Measurements from ENCODE around the gene TOMM6.

TOMM6 gene

DNA sequence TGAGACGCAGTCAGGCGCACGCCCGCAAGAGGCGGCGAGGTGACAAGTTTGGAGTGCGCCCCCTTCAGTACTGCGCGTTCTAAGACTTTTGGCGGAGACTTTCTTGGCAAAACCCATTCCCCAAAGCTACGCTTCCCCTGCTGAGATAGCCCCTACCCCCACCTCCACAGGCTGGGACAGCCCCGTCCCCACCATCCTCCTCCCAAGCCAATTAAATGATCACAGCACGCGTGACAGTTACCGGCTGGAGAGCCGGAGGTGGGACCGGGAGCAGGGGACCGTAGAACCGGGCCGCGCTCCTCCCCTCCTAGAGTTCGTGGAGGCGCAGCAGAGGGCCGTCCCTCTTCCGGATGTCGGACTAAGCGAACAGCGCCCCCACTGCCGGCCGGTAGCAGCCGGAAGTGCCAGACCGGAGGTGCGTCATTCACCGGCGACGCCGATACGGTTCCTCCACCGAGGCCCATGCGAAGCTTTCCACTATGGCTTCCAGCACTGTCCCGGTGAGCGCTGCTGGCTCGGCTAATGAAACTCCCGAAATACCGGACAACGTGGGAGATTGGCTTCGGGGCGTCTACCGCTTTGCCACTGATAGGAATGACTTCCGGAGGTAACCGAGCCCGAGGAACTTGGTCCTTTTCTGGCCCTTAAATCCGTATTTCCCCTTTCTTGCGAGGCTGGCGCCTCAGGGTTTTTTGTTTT, at the start of gene TOMM6:
TSS of gene TOMM6 (plus strand) at position 476 of the 699 bp plus-strand sequence. CDS start at position 480, 4 bp downstream.
- DNase-seq (ENCODE audit: low spot score) = peak; percentile 95

DNA sequence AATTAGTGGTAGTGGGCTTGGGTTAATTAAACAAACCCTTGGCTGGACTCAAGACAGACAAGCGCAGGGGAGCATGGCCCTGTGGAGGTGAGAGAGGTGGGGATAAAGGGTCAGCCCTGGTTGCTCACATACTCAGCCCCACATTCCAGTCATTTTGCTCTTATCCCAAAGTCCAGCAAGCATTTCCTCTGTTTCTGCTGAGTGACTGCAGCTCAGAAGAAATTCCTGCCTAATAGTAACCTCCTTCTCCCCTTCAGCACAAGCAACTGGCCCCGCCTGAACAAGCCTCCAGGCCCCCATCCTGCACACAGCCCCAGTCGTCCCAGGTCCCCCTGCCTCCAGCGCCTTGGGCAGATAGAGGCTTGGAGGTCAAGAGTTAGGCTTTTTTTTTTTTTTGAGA, 48.5 kb upstream of the TOMM6 start:
- no peak for DNase-seq (ENCODE audit: low spot score)

DNA sequence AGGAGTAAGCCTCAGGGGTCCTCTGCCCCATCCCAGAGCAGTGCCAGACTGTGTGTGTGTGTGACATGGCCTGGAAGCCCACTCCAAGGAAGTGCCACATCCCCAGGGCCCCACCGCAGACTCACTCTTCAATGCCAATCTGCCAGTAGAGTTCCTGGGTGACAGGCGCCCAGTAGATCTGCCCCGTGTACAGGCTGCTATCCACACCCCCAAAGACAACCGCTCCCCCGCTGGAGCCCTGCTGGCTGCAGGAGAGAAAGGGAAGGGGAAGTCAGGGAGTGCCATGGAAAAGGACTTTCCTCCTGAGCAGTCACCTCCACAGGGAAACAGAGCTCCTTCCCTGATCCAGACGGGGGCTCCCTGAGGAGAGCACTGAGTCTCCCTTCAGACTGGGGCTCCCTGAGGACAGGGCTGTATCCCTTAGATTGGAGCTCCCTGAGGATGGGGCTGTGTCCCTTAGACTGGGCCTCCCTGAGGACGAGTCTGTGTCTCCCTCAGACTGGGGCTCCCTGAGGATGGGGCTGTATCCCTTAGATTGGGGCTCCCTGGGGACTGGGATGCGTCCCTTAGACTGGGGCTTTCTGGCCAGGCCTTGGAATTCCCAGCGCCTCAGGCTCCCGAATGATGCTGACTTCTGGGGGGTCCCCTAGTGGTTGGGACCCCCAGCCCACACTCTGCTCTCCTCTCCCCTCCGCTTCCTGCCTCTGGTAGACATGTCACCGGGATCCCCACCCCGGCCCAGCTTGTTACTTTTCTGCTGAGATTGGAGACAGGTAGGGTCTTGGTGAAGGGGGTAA, 46.9 kb upstream of the TOMM6 start:
- DNase-seq (ENCODE audit: low spot score) = no peak

DNA sequence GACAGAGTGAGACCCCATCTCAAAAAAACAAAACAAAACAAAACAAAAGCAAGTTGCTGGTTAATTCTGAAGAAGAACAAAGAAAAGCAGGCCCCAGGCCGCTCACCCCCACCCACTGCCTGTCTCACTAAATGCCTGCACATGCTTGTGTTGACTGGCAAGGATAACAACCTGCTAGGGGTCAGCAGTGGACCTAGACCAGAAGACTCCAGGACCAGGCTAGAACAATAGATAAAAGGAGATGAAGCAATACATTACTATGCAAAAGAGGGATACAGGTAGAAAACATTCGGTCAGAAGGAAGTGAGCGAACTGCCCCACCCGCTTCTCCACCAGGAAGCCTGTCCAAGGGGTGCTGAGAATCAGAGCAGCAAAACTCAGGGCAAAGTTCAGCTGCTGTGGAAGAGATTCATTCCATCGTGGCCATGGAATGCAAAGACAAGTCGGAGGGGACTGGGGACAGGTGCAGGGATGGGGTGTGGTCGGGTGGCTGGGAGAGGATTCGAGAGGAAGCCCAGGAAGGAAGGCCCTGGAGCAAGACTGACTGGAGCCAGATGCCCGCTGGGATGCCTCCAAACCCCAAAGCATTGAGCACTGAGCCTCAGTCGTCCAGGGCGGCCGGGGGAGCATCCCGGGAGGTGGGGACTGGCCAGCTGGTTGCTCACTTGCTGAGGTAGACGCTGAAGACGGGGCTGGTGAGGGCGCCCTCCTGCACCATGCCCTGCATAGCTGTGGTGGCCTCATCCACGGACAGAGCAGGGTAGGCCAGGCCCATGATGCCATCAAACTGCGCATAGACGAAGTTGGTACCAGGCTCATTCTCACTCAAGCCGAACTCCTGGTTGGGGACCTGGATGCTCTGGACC, 45.6 kb upstream of the TOMM6 start:
- no peak for DNase-seq (ENCODE audit: low spot score)

DNA sequence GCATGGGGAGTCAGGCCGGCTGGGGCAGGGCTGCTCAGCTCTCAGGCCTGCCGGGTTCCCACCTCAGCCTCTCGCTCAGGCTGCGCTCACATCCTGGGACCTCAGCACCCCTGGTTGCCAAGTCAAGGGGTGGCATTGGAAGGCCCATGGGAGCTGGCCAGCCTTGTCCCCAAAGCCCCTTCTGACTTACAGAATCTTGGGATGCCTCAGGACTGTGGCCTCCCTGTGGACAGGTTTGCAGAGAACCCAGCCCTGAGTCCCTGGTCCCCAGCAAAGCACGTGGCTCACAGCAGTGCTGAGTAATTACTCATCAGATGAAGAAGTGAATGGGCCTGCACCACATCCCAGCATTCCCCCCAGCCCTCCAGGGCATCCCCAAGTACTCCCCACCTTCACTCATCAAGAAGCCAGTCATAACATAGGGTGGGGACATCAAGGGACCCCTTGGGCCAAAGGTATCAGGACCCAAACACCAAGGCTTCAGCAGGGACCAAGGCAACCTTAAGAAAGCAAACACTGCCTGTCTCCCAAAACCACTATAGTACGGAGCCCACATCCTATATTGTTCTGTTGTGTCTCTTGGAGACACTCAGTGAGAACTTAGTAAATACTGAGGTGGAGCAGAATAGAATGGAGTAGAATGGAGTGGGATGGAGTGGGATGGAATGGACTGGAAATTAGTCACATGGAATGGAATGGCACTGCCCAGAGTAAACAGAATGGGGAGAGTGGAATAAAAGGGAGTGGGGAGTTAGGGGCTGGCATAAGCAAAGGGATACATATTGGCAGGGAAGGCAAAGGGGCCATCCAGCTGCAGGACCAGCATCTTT, 43.9 kb upstream of the TOMM6 start:
- DNase-seq (ENCODE audit: low spot score) = no peak

DNA sequence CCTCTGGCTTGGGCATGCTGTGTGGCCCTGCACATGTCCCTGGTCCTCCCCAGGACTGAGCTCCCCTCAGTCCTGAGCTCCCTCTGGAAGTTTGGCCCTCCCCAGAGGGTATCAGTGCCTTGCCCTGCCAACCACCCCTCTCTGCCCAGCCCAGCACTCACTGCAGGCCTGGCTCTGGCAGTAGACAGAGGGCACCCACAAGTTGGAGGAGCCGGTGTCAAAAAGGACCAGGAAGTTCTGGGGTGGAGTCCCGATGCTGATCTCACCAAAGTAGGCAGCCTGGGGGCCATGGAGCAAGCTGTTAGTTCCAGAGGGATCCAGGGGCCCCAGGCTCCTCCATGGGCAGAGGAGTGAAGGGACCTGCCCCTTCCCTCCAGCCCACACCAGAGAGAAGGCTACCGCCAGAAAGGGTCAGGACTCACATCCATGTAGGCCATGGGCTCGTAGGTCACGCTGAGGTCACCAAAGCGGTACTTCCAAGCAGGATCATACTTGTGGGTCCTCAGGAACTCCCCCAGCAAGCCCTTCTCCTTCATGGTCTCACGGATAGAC, 43.2 kb upstream of the TOMM6 start:
- no peak for DNase-seq (ENCODE audit: low spot score)

DNA sequence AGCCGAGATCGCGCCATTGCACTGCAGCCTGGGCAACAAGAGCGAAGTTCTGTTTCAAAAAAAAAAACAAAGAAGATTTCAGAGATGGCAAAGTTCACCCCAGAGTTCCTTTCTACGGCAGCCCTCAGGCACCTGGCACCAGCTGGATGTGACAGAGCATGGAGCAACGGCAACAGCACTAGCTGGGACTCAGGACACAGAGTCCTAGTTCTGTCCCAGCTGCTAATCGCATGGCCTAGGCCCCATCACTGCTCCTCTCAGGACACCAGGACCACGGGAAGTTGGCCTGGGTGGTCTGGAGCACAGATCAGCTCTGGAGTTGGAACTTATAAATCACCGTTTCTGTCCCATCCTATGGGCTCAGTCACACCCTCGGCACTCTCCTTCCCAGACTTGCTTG, 41.4 kb upstream of the TOMM6 start:
- no peak for DNase-seq (ENCODE audit: low spot score)

DNA sequence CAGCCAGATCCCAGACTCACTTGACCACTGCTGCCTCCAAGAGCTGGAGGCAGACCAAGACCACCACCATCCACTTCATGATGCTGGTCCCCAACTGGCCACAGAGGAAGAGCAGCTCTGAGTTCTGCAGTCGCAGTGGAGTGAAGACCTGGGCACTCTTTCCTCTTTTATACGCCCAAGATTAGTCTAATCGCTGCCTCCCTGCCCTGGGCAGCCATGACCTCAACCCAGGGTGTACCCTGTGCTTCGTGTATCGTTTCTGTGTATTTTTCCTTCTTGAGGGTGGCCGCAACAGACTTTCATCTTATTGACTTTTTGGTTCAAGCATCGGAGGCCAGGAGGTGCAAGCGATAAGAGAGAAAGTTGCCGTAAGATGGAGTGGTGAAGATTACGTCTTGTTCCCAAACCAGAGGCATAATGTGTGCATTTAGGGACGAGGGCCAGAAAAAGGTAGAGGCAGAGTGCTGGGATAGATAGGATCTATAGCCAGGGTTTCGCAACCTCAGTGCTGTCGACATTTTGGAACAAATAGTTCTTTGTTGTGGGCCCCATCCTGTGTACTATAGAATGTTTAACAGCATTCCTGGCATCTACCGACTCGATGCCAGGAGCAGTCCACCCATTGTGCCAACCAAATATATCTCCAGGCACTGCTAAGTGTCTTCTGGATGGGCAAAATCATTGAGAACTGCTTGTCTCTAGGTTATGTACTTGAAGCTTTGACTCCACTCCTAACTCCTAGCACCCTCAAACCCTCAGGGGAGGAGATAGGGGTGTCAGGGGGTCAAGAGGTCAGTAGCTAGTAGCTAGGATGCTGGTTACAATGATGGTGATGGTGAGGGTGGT, 40.0 kb upstream of the TOMM6 start, which contains the start of gene PGC:
TSS of gene PGC (minus strand) at position 142 of the 846 bp plus-strand sequence. CDS start at position 79, 63 bp downstream.
- no peak for DNase-seq (ENCODE audit: low spot score)

DNA sequence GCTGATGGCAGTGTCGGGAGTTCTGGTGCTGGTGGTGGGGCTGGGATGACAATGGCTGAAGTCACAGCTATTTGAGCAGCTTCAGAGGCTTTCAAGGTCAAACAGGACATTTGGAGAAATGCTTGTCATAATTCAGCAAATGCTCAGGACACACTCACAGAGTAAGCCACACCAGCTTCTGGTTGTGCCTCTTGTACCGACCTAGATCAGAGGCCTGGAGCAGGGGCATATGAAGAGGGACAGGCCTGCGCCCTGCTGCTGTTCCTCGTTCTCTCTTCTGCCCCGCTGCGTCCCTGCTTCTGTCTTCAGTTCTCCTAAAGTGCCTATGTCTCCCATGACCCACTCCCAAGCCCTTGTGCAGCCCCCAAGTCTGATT, 39.4 kb upstream of the TOMM6 start:
- DNase-seq (ENCODE audit: low spot score) = no peak

DNA sequence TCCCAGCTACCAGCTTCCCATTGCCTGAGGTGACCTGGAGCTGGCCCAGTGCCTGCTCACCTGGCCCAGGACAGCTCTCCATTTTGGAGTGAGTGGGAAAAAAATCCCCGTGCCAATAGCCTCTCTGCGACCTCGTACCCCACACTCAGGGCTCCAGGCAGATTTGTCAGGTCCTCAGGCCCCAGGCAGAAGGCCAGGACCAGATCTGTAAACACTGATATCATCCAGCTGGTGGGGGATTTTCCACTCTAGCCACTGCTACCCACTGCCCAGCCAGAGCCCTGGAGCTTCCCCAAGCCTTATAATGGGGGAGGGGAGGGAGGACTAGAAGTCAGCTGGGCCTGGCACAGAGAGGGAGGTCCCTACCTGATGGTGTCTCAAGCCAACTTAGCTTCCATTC, 39.0 kb upstream of the TOMM6 start:
- no peak for DNase-seq (ENCODE audit: low spot score)

DNA sequence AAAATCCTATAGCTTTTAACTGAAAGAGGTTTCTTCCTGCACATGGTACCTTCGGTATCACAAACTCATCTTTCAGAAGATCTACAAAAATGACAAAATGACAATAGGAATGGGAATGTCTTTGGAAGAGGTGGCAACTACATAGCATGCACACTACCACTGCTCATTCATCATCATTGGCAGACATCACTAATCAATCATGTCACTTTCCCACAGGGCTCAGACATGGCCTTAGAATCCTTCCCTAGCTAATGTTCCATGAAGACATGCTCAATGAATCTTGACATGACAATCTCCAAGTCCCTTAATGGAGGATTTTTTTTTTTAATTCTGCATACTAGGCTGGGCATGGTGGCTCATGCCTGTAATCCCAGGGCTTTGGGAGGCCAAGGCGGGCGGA, 37.1 kb upstream of the TOMM6 start:
- no peak for DNase-seq (ENCODE audit: low spot score)

DNA sequence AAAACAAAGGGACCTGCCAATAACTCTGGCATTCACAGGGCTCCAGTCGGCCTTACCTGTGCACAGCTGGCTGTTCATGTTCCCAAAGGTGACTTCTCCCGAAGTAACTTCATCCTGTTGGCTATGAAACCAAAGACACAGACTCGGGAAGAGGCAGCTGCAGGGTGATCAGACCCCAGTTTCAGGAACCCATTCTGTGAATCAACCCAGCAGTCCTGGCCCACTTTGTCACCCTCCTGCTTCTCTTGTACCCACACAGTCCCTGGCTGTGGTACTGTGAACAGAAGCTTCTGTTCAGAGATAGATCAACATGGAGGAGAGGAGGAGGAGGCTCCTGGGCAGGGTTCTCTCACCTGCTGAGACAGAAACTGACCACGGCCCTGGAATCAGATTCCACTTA, 31.6 kb upstream of the TOMM6 start:
- DNase-seq (ENCODE audit: low spot score) = no peak

DNA sequence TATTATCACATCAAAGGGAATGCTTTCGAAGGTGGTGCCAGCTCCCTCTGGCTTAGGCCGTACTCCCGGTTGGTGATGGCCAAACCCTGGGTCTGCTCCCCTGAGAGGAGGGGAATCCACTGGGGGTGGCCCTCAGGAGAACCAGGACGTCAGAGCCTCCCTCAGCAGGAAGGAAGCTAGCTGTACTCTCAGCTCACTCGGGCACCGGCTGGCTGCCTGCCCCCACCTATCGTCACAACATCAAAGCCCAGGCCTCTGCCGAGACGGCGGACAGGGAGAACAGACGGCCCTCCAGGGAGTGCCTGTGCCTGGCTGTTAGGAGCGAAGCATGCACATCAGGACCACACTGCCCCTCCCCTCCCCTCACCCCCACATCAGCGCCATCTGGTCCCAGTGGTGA, 31.1 kb upstream of the TOMM6 start:
- no peak for DNase-seq (ENCODE audit: low spot score)

DNA sequence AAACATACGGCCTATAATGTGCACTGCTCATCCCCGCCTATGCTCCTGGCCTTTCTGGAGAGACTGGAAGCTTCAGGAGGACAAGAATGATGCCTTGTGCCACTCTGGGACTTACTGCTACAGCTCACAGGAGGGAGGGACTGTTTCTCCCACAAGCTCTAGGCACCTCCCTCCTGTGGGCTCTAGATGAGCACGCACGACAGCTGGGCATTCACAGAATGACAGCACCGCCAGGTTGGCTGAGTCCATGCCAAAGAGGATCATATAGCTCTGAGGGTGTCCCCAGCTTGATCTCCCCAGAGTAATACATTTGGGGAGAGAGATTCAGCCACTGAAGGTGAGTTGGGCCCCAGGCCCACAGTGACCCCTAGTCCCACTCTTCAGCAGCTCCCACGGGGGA, 30.2 kb upstream of the TOMM6 start:
- DNase-seq (ENCODE audit: low spot score) = no peak

DNA sequence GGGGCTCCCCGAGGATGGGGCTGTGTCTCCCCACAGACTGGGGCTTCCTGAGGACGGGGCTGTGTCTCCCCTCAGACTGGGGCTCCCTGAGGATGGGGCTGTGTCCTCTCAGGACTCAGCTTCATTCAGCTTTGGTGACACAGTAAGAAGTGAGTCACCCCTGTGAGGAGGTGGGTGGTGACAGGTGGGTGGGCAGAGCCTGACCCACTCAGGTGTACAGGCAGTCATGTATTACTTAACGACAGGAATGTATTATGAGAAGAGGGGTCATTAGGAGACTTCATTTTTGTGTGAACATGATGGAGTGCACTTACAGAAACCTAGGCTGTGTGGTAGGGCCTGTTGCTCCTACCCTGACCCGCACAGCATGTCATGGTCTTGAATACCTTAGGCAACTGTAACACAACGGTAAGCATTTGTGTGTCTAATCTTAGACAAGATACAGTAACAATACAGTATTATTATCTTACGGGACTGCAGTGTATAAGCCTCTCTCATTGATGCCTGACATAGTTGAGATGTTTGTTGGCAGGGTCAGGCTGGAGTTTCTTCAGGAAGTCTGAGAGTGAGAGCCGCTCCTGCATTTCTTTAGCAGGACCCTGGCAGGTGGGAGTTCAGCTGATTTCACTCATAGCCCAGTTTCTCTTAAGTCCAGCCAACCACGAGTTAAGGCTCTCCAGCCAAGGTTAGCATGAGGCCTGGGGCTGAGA, 29.4 kb upstream of the TOMM6 start:
- no peak for DNase-seq (ENCODE audit: low spot score)

DNA sequence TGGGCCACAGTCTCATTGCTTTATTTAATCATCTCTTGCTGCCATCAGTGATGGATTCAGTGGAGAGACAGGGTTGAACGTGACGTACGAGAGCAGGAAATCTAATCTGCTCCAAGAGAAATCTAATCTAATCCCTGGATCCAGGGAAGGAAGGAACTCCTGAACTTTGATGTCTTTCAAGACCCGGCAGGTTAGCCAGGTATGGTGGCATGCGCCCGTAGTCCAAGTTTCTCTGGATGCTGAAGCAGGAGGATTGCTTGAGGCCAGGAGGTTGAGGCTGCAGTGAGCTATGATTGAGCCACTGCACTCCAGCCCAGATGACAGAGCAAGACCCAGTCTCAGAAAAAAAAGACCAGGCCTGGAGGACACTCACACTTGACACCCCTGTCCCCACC, 28.9 kb upstream of the TOMM6 start:
- DNase-seq (ENCODE audit: low spot score) = no peak

DNA sequence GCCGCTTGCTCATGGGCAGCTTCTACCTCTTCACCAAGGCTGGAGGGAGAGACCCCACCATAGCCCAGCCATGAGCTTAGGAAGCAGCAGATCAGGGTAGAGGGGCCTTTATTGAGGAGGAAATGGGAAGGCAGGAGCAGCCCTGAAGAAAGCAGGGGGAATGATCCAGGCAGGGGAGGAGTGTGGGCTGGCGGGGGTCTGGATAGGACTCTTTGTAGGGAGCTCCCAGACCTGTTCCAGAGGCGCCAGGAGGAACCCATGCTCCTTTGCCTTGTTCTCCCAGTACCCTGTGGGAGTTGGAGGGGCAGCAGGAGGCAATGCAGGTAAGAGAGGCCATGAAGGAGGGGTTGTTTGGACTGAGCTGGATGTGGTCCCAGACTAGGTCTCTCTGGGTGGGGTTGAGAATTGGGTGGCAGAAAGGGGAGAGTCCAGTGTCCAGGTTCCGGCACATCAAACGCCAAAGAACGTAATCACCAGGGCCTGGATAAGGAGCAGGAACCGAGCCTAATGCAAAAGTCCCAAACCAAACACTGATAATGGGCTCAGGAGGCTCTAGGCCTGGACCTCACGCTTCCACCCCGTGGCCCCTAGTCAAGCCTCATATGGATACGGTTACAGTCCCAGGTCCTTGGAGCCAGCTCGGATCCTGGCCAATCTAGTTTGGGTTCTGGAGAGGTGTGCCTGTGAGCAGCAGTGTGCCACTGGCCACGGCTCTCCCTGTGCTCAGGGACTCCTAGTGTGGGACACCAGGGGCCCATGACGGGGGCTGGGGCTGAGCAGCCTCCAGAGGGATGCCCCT, 28.2 kb upstream of the TOMM6 start:
- DNase-seq (ENCODE audit: low spot score) = no peak

DNA sequence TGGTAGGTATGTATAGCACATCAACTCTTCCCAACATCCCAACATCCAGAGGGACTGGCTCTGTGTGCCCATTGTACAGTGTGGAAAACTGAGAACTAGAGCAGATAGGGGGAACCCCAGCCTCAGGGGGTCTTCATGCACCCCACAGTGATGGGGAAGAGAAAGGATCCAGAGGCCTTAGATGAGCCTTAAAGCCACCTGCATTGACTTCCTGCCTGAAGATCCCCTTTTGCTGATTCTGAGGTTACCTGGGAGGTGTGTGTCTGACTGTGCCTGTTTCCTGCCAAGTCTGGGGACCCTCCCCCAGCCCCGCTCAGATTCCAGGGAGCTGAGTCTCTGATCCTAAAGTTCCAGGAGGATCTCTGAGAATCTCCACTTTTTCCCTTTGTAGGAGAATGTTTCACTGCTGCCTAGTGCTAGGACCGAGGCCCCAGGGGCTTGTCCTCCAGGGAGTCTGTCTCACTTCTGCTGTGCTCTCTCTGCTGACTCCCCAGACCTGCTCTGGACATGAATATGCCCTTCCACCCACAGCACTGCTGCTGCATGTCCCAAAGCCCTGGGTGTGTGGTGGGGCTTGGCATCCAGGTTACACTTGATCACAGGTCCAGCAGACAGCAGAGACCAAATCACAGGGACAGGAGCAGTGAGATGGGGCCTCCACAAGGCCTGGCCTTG, 27.5 kb upstream of the TOMM6 start:
- DNase-seq (ENCODE audit: low spot score) = no peak
